B cell (primary cell): Measurements from ENCODE around the gene APOE. TPM values are rescaled to one million over a fixed set of nuclear protein-coding genes. Genes with fewer than 3 reads are reported as not detected.
A peak's percentile ranks its signal among the peaks of the same experiment; 100 is the strongest.

Experiments used
- ATAC-seq: fragments of 200-7000 bp; cut with Tn5 transposase; one replicate; pipeline ENCODE4 v1.10.0; 2021; ENCODE audit warnings: low read depth, mild to moderate bottlenecking, moderate number of reproducible peaks, moderate library complexity
- CTCF ChIA-PET: fragments of 350-600 bp; sonication (Branson Sonifier 250); formaldehyde crosslinking; loops from one replicate; lab custom pipeline; 2021; ENCODE audit warnings: antibody characterized with exemption, inconsistent platforms; lab: Charles Lee
- POLR2A ChIA-PET: fragments of 350-600 bp; sonication (Branson Sonifier 250); formaldehyde crosslinking; loops from one replicate; lab custom pipeline; 2021; ENCODE audit warnings: antibody characterized with exemption; lab: Charles Lee
- DNase-seq: peaks from one replicate; pipeline ENCODE4 v3.0.0; 2013
- H2AFZ ChIP-seq: 2 replicates; pipeline ENCODE4 v1.6.1; 2012; ENCODE audit warnings: mild to moderate bottlenecking, low read depth, low read length; ENCODE audit not compliant: insufficient read depth, poor library complexity, severe bottlenecking
- H3K27ac ChIP-seq, 2 donors: 1 replicate in 1 of 2; 2 replicates in 1 of 2; pipeline ENCODE4 v1.5.1; 2012 to 2013; ENCODE audit warnings: low read length in 2 of 2, mild to moderate bottlenecking in 2 of 2, moderate library complexity in 1 of 2
- H3K27me3 ChIP-seq, 4 experiments: fragments of 200-600 bp in 1 of 4; sonication (generic) in 1 of 4; replicated peaks in 1 of 4; 1 replicate in 2 of 4; 2 replicates in 2 of 4; pipeline versions ENCODE4 v1.6.1 to v1.7.0; 2013 to 2016; ENCODE audit warnings: low read length in 3 of 4, mild to moderate bottlenecking in 2 of 4, mixed read lengths in 1 of 4, moderate library complexity in 1 of 4; ENCODE audit not compliant: insufficient read depth in 4 of 4, control insufficient read depth in 3 of 4; ENCODE audit errors: control extremely low read depth in 1 of 4
- H3K36me3 ChIP-seq, 2 experiments: replicated peaks in 1 of 2; 1 replicate in 1 of 2; 2 replicates in 1 of 2; pipeline versions ENCODE4 v1.6.1 to v1.7.1; 2013; ENCODE audit warnings: low read length in 1 of 2; ENCODE audit not compliant: insufficient read depth in 2 of 2, control insufficient read depth in 1 of 2; ENCODE audit errors: control extremely low read depth in 1 of 2, extremely low read depth in 1 of 2
- H3K4me1 ChIP-seq, 2 donors: fragments of 200-600 bp in 1 of 2; sonication (generic) in 1 of 2; 1 replicate in 1 of 2; 2 replicates in 1 of 2; pipeline versions ENCODE4 v1.5.1 to v1.6.1; 2013 to 2017; ENCODE audit warnings: low read length in 2 of 2; ENCODE audit not compliant: control insufficient read depth in 2 of 2, insufficient read depth in 2 of 2
- H3K4me2 ChIP-seq: replicated peaks from 2 replicates; pipeline ENCODE3; 2012; ENCODE audit warnings: mild to moderate bottlenecking, low read depth, low read length; ENCODE audit not compliant: poor library complexity, severe bottlenecking
- H3K4me3 ChIP-seq, 5 experiments: fragments of 200-600 bp in 1 of 5; sonication (generic) in 1 of 5; 1 replicate in 3 of 5; 2 replicates in 2 of 5; pipeline versions ENCODE4 v1.5.1 to v1.7.0; 2011 to 2016; ENCODE audit warnings: low read length in 4 of 5, mild to moderate bottlenecking in 4 of 5, low read depth in 2 of 5, control low read depth in 1 of 5, moderate library complexity in 1 of 5; ENCODE audit not compliant: insufficient read depth in 1 of 5; ENCODE audit errors: control extremely low read depth in 1 of 5, extremely low read depth in 1 of 5
- H3K79me2 ChIP-seq: fragments of 200-600 bp; sonication (generic); one replicate; pipeline ENCODE4 v1.6.0; 2016; ENCODE audit warnings: low read length; ENCODE audit not compliant: control insufficient read depth, insufficient read depth
- H3K9ac ChIP-seq: fragments of 200-600 bp; sonication (generic); 2 replicates; pipeline ENCODE4 v1.6.1; 2017; ENCODE audit warnings: mild to moderate bottlenecking, low read length, moderate library complexity
- H3K9me3 ChIP-seq, 3 donors: one replicate each; pipeline versions ENCODE4 v1.6.1 to v1.7.1; 2013; ENCODE audit warnings: low read length in 2 of 3; ENCODE audit not compliant: control insufficient read depth in 2 of 3, insufficient read depth in 1 of 3; ENCODE audit errors: control extremely low read depth in 1 of 3
- H4K20me1 ChIP-seq: 2 replicates; pipeline ENCODE4 v1.6.0; 2012; ENCODE audit warnings: mild to moderate bottlenecking, low read length; ENCODE audit not compliant: insufficient read depth, control insufficient read depth, poor library complexity, severe bottlenecking
- H3K27ac Mint-ChIP-seq: one replicate; pipeline ENCODE4 v1.8.0; 2021; ENCODE audit warnings: mixed read lengths
- H3K27me3 Mint-ChIP-seq: one replicate; pipeline ENCODE4 v1.8.0; 2021; ENCODE audit warnings: mixed read lengths
- H3K4me1 Mint-ChIP-seq: one replicate; pipeline ENCODE4 v1.8.0; 2021; ENCODE audit warnings: mixed read lengths
- H3K4me3 Mint-ChIP-seq: one replicate; pipeline ENCODE4 v1.8.0; 2021; ENCODE audit warnings: mixed read lengths
- H3K9me3 Mint-ChIP-seq: one replicate; pipeline ENCODE4 v1.8.0; 2022; ENCODE audit warnings: mixed read lengths; ENCODE audit not compliant: insufficient read depth
- CTCF ChIP-seq: fragments of 200-600 bp; IDR thresholded peaks from one replicate; pipeline ENCODE4 v1.8.0; 2022; ENCODE audit warnings: antibody characterized with exemption, mild to moderate bottlenecking
- EZH2 ChIP-seq: IDR thresholded peaks from 2 replicates; pipeline ENCODE4 v1.6.1; 2012; ENCODE audit warnings: borderline replicate concordance, low read depth, mild to moderate bottlenecking, moderate library complexity, low read length; ENCODE audit not compliant: insufficient read depth, poor library complexity, severe bottlenecking
- WGBS: methylation state at CpG from one replicate; pipeline ENCODE4 v1.1.5; 2013; ENCODE audit warnings: missing lambda C conversion rate; ENCODE audit not compliant: insufficient coverage; 5-methylcytosine and 5-hydroxymethylcytosine counted together
- intact Hi-C: fragments of 100-400 bp; cut with micrococcal nuclease; formaldehyde crosslinking; loops from one replicate; pipeline ENCODE4 v1.10.0; 2022
- polyA plus RNA-seq: library from polyadenylated mRNA; depleted of rRNA; stranded (reverse); fragments of >200 nt; gene quantifications from 2 replicates; pipeline ENCODE4 v1.2.3, GENCODE V29; 2012
- total RNA-seq, 2 donors: library from RNA; stranded (reverse); fragments of 120-200 nt in 1 of 2; gene quantifications; 1 replicate in 1 of 2; 2 replicates in 1 of 2; pipeline versions ENCODE4 v1.2.3 to v1.2.4, GENCODE V29; 2013 to 2022

APOE gene
- total and polyA plus RNA-seq, 2 donors (not counting 1 experiment from before 2014, with no cell fraction given), result 0.74 to 2.8 TPM

DNA sequence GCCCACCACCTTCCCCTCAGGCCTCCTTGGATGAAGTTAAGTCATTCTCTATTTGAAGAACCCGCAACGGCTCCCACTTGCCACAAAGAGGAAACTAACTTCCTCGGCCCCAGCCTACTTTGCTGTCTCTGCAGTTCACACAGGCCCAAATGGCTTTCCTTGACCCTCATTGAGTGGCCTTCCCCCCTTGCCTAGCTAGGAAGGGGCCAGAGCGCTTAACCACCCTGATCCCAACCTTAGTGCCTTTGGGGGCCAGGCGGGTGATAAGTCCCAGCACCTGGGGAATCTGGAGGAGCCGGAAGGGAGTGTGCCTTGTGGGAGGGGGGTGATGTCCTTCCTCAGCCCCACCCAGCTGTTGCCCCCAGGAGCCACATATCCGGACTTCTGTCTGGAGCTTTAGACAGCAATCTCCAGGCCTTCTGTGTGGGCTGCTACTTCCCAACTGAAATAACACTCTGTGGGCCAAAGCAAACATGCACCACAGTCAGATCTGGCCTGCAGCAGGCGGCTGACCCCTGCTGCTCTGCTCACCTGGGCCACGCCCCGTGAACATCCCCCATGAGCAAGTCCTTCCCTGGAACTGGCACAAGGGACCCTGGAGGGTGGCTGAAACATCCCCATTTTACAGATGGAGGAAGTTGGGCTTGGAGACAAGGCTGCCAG, 49.0 kb upstream of the APOE start:
- CTCF ChIA-PET, result interaction anchor here (0.7 to 0.8 kb wide), 2 partner anchors 9 to 122 kb away, joined by 3 read pairs; no protein-coding TSS in a partner anchor
- no peak overlapping the region for H3K4me3 ChIP-seq

More for the DNA sequence above, 49.0 kb upstream of the APOE start:
- no peaks in the 10 kb centered on the region for H3K27me3 ChIP-seq
- WGBS, result 21% methylated on average over 7 of the region's 10 CpGs
- POLR2A ChIA-PET, result no interaction called here
- H3K4me1 Mint-ChIP-seq, result no peaks in the 10 kb centered on the region
- H3K9ac ChIP-seq, result no peak overlapping the region
- no peaks in the 10 kb centered on the region for H3K79me2 ChIP-seq
- DNase-seq (no peak), ATAC-seq (no peak)
- H3K27ac ChIP-seq, result no peak overlapping the region
- H4K20me1 ChIP-seq, result no peaks in the 10 kb centered on the region
- intact Hi-C loops, result no loop called here
- H3K4me2 ChIP-seq, result no peak overlapping the region
- no peaks in the 10 kb centered on the region for H3K9me3 ChIP-seq
- TF ChIP-seq CTCF, result no peak
- no peak for TF ChIP-seq EZH2
- H3K27ac Mint-ChIP-seq, result no peak overlapping the region
- H3K4me1 ChIP-seq, result no peaks in the 10 kb centered on the region
- no peaks in the 10 kb centered on the region for H3K36me3 ChIP-seq
- H3K9me3 Mint-ChIP-seq, result no peaks in the 10 kb centered on the region
- H2AFZ ChIP-seq, result peak overlapping the region; percentile 16
- H3K27me3 Mint-ChIP-seq, result peaks cover 21% of the 10 kb centered on the region
- H3K4me3 Mint-ChIP-seq, result no peak overlapping the region
